HCT116 (cell line): ENCODE results near the gene SLC3A2. TPM values are rescaled to one million over a fixed set of nuclear protein-coding genes. Genes with fewer than 3 reads are reported as not detected.

Experiments
- ATAC-seq: fragments of 200-7000 bp; cut with Tn5 transposase; 2 replicates; pipeline ENCODE4 v1.9.1; 2020; ENCODE audit warnings: mild to moderate bottlenecking, moderate library complexity
- BruUV-seq: library from RNA; stranded (reverse); fragments of 400-500 nt; replicated peaks from 2 replicates; lab custom pipeline; 2021; lab: Mats Ljungman, UMichigan
- CTCF ChIA-PET: fragments of 300-600 bp; sonication (Branson Sonifier 250); formaldehyde crosslinking; loops from one replicate; lab custom pipeline; 2021; ENCODE audit warnings: antibody characterized with exemption; lab: Charles Lee
- POLR2A ChIA-PET: fragments of 300-600, 350-600 bp; sonication (Branson Sonifier 250); formaldehyde crosslinking; loops from one replicate; lab custom pipeline; 2021; ENCODE audit warnings: antibody characterized with exemption; lab: Charles Lee
- RAD21 ChIA-PET, 2 experiments: fragments of 300-600 bp; sonication (Branson Sonifier 250); formaldehyde crosslinking; loops; one replicate each; lab custom pipeline; 2023; ENCODE audit warnings: low total read pairs in 2 of 2; ENCODE audit not compliant: uncharacterized antibody in 2 of 2, unreplicated experiment in 2 of 2, low non-redundant PET in 1 of 2; lab: Charles Lee
- DNase-seq: peaks from one replicate; pipeline ENCODE4 v3.0.0-alpha.2; 2010; ENCODE audit warnings: low read depth, low spot score
- H2AFZ ChIP-seq: fragments of 200-600 bp; shearing (Covaris generic), sonication (generic); 2 replicates; pipeline ENCODE4 v1.6.1; 2017; ENCODE audit warnings: low read depth, mixed run types, mixed read lengths, antibody characterized with exemption, low read length; ENCODE audit not compliant: poor library complexity, severe bottlenecking
- H3K27ac ChIP-seq: 2 replicates; pipeline ENCODE4 v1.5.1; 2012; ENCODE audit warnings: low read depth, low read length
- H3K27me3 ChIP-seq: fragments of 200-600 bp; sonication (generic); 2 replicates; pipeline ENCODE4 v1.6.1; 2016; ENCODE audit warnings: mixed run types, low read length, mixed read lengths; ENCODE audit not compliant: insufficient read depth
- H3K36me3 ChIP-seq, 2 experiments: fragments of 200-500 bp in 1 of 2; fragments of 200-600 bp in 1 of 2; sonication (Bioruptor generic) in 1 of 2; sonication (generic) in 1 of 2; 2 replicates each; pipeline versions ENCODE4 v1.5.1 to v1.6.1; 2014 to 2016; ENCODE audit warnings: low read length in 2 of 2, inconsistent platforms in 1 of 2, mixed read lengths in 1 of 2, mixed run types in 1 of 2; ENCODE audit not compliant: insufficient read depth in 2 of 2, control insufficient read depth in 1 of 2
- H3K4me1 ChIP-seq, 2 experiments: fragments of 200-600 bp in 1 of 2; sonication (generic) in 1 of 2; 2 replicates each; pipeline versions ENCODE4 v1.5.1 to v1.6.1; 2012 to 2017; ENCODE audit warnings: low read length in 2 of 2, inconsistent platforms in 1 of 2, mild to moderate bottlenecking in 1 of 2, mixed read lengths in 1 of 2, mixed run types in 1 of 2, moderate library complexity in 1 of 2; ENCODE audit not compliant: insufficient read depth in 2 of 2, control insufficient read depth in 1 of 2
- H3K4me2 ChIP-seq: fragments of 200-600 bp; sonication (generic); 2 replicates; pipeline ENCODE4 v1.6.1; 2017; ENCODE audit warnings: mixed run types, low read length, mixed read lengths
- H3K4me3 ChIP-seq, 2 experiments: fragments of 200-600 bp in 1 of 2; sonication (generic) in 1 of 2; replicated peaks in 1 of 2; 2 replicates each; pipeline ENCODE4 v1.5.1; 2011 to 2016; ENCODE audit warnings: low read length in 2 of 2, control low read depth in 1 of 2, low read depth in 1 of 2, mild to moderate bottlenecking in 1 of 2, mixed read lengths in 1 of 2, mixed run types in 1 of 2
- H3K79me2 ChIP-seq: fragments of 200-600 bp; sonication (generic); 2 replicates; pipeline ENCODE4 v1.6.1; 2017; ENCODE audit warnings: mild to moderate bottlenecking, mixed run types, low read length, moderate library complexity, mixed read lengths; ENCODE audit not compliant: insufficient read depth
- H3K9ac ChIP-seq: fragments of 200-600 bp; sonication (generic); 2 replicates; pipeline ENCODE4 v1.6.1; 2016; ENCODE audit warnings: low read length, mixed read lengths
- H3K9me2 ChIP-seq: fragments of 200-600 bp; sonication (generic), shearing (Covaris generic); 2 replicates; pipeline ENCODE4 v1.6.1; 2017; ENCODE audit warnings: mixed run types, mild to moderate bottlenecking, moderate library complexity; ENCODE audit not compliant: insufficient read depth
- H3K9me3 ChIP-seq, 2 experiments: fragments of 200-500 bp in 1 of 2; fragments of 200-600 bp in 1 of 2; sonication (Bioruptor generic) in 1 of 2; sonication (generic) in 1 of 2; 2 replicates each; pipeline ENCODE4 v1.6.1; 2014 to 2017; ENCODE audit warnings: low read length in 2 of 2, mixed read lengths in 2 of 2, inconsistent platforms in 1 of 2, low read depth in 1 of 2, mild to moderate bottlenecking in 1 of 2, mixed run types in 1 of 2, moderate library complexity in 1 of 2; ENCODE audit not compliant: control insufficient read depth in 1 of 2, insufficient read depth in 1 of 2
- H4K20me1 ChIP-seq: fragments of 200-600 bp; sonication (generic), shearing (Covaris generic); 2 replicates; pipeline ENCODE4 v1.6.1; 2017; ENCODE audit warnings: mixed run types, mild to moderate bottlenecking, moderate library complexity; ENCODE audit not compliant: insufficient read depth
- CBX3 ChIP-seq: IDR thresholded peaks from 2 replicates; pipeline ENCODE4 v1.6.1; 2012; ENCODE audit warnings: low read depth
- EGR1 ChIP-seq: IDR thresholded peaks from 2 replicates; pipeline ENCODE4 v1.6.1; 2012; ENCODE audit warnings: low read depth
- ELF1 ChIP-seq: IDR thresholded peaks from 2 replicates; pipeline ENCODE4 v1.6.1; 2012; ENCODE audit warnings: low read depth, borderline replicate concordance
- FOSL1 ChIP-seq: IDR thresholded peaks from 2 replicates; pipeline ENCODE4 v1.6.1; 2012; ENCODE audit warnings: low read depth
- MAX ChIP-seq: IDR thresholded peaks from 2 replicates; pipeline ENCODE4 v1.6.1; 2012
- POLR2A ChIP-seq: IDR thresholded peaks from 2 replicates; pipeline ENCODE4 v1.7.0; 2011; ENCODE audit warnings: borderline replicate concordance; ENCODE audit not compliant: insufficient read depth, insufficient read length; ENCODE audit errors: extremely low read depth
- RAD21 ChIP-seq: IDR thresholded peaks from 2 replicates; pipeline ENCODE4 v1.6.1; 2012; ENCODE audit warnings: low read depth, mild to moderate bottlenecking
- SIN3A ChIP-seq: IDR thresholded peaks from 2 replicates; pipeline ENCODE4 v1.6.1; 2012; ENCODE audit warnings: low read depth
- SRF ChIP-seq: IDR thresholded peaks from 2 replicates; pipeline ENCODE4 v1.6.1; 2012; ENCODE audit warnings: low read depth
- TCF7L2 ChIP-seq: IDR thresholded peaks from 2 replicates; pipeline ENCODE4 v1.7.0; 2011; ENCODE audit warnings: borderline replicate concordance, inconsistent platforms; ENCODE audit not compliant: insufficient read depth, insufficient read length; ENCODE audit errors: extremely low read depth
- YY1 ChIP-seq: IDR thresholded peaks from 2 replicates; pipeline ENCODE4 v1.6.1; 2011; ENCODE audit warnings: low read length, low read depth, moderate library complexity, mild to moderate bottlenecking; ENCODE audit not compliant: insufficient replicate concordance; ENCODE audit errors: extremely low read depth
- ZNF274 ChIP-seq: fragments of 200-500 bp; sonication (Bioruptor generic); IDR thresholded peaks from 2 replicates; pipeline ENCODE4 v1.6.1; 2014; ENCODE audit warnings: mild to moderate bottlenecking, low read depth, low read length, inconsistent platforms
- intact Hi-C: fragments of 100-400 bp; cut with micrococcal nuclease; formaldehyde crosslinking; loops from 2 replicates; pipeline ENCODE4 v1.10.0; 2022
- total RNA-seq: library from RNA; stranded (reverse); gene quantifications from one replicate; pipeline ENCODE4 v1.2.1, GENCODE V29; 2021; ENCODE audit not compliant: unreplicated experiment

The SLC3A2 gene
- total RNA-seq, 1 experiment from 2014 or later, result 418 TPM

GRCh38 chr11:62922189-62922589, 41.5 kb downstream of the SLC3A2 start:
- Histone ChIP-seq H3K36me3 (no peaks in the 10 kb centered on the region), H3K9me2 (no peaks in the 10 kb centered on the region), H4K20me1 (no peaks in the 10 kb centered on the region), H3K4me1 (peaks cover 7 to 17% of the 10 kb centered on the region in 2 experiments), H3K27me3 (no peaks in the 10 kb centered on the region; the same call in 1 of the 2 replicates), H3K9me3 (no peaks in the 10 kb centered on the region), H3K9ac (0 out of 2 replicates have a peak overlapping the region, but pooled peaks have one; percentile 14), H3K4me3 (peak overlapping the region in 1 of 2 experiments; percentile 32; a peak in 2 of 4 replicates), H3K27ac (no peak overlapping the region), H3K4me2 (peak overlapping the region; percentile 73), H2AFZ (peak overlapping the region; percentile 54), H3K79me2 (no peaks in the 10 kb centered on the region)
- TF ChIP-seq SRF, result no peak
- no peak for TF ChIP-seq EGR1
- TF ChIP-seq POLR2A, result no peak
- TF ChIP-seq ZNF274, result no peak
- no peak for TF ChIP-seq ELF1
- TF ChIP-seq RAD21, result no peak
- no peak for TF ChIP-seq TCF7L2
- no peak for TF ChIP-seq SIN3A
- TF ChIP-seq YY1, result no peak
- no peak for TF ChIP-seq FOSL1
- no peak for TF ChIP-seq CBX3
- TF ChIP-seq MAX, result no peak
- BruUV-seq, result no TSS peak
- intact Hi-C loops, result no loop called here
- POLR2A ChIA-PET, result no interaction called here
- DNase-seq (no peak), ATAC-seq (no peak; the same call in 1 of the 2 replicates)
- RAD21 ChIA-PET, result interaction anchor here in 1 of 2 experiments (0.7 kb wide), 1 partner anchor 102 kb away, joined by 3 read pairs; no protein-coding TSS in a partner anchor
- CTCF ChIA-PET, result interaction anchor here (1.0 to 2.3 kb wide), 5 partner anchors 13 to 99 kb away, joined by 3 to 8 read pairs (median 4); no protein-coding TSS in a partner anchor
